CD4-positive, alpha-beta T cell (primary cell): ENCODE measurements around the gene TEX19. TPM values are rescaled to one million over a fixed set of nuclear protein-coding genes. Genes with fewer than 3 reads are reported as not detected.

ENCODE experiments used
- ATAC-seq: fragments of 200-7000 bp; cut with Tn5 transposase; one replicate; pipeline ENCODE4 v1.10.0; 2022; ENCODE audit warnings: mild to moderate bottlenecking; ENCODE audit not compliant: poor library complexity
- CTCF ChIA-PET: fragments of 350-600 bp; sonication (Branson Sonifier 250); formaldehyde crosslinking; loops from one replicate; lab custom pipeline; 2021; ENCODE audit warnings: antibody characterized with exemption, inconsistent platforms; lab: Charles Lee
- POLR2A ChIA-PET: fragments of 350-600 bp; sonication (Branson Sonifier 250); formaldehyde crosslinking; loops from one replicate; lab custom pipeline; 2021; ENCODE audit warnings: antibody characterized with exemption, inconsistent platforms; lab: Charles Lee
- DNase-seq, 14 experiments: peaks; one replicate each; pipeline ENCODE4 v3.0.0-alpha.2; 2013 to 2020; ENCODE audit warnings: mixed read lengths in 2 of 14
- H3K27ac ChIP-seq, 2 donors: one replicate each; pipeline versions ENCODE4 v1.5.1 to v1.7.0; 2013; ENCODE audit warnings: low read length in 2 of 2, low read depth in 1 of 2, mild to moderate bottlenecking in 1 of 2
- H3K27me3 ChIP-seq, 2 experiments: 1 replicate in 1 of 2; 2 replicates in 1 of 2; pipeline versions ENCODE4 v1.6.1 to v1.7.0; 2013; ENCODE audit warnings: low read length in 2 of 2, control low read depth in 1 of 2, mild to moderate bottlenecking in 1 of 2, moderate library complexity in 1 of 2; ENCODE audit not compliant: insufficient read depth in 2 of 2, control insufficient read depth in 1 of 2
- H3K36me3 ChIP-seq: one replicate; pipeline ENCODE4 v1.6.1; 2013; ENCODE audit warnings: low read length, control low read depth; ENCODE audit not compliant: insufficient read depth
- H3K4me1 ChIP-seq: one replicate; pipeline ENCODE4 v1.6.1; 2013; ENCODE audit warnings: low read length, control low read depth; ENCODE audit not compliant: insufficient read depth
- H3K4me3 ChIP-seq: one replicate; pipeline ENCODE4 v1.5.1; 2013; ENCODE audit warnings: mild to moderate bottlenecking, low read length, moderate library complexity
- H3K9me3 ChIP-seq, 2 experiments: 1 replicate in 1 of 2; 2 replicates in 1 of 2; pipeline versions ENCODE4 v1.6.1 to v1.7.0; 2013; ENCODE audit warnings: low read length in 2 of 2, mild to moderate bottlenecking in 2 of 2, control low read depth in 1 of 2, moderate library complexity in 1 of 2; ENCODE audit not compliant: control insufficient read depth in 1 of 2, insufficient read depth in 1 of 2
- H3K27ac Mint-ChIP-seq: one replicate; pipeline ENCODE4 v1.8.0; 2020; ENCODE audit warnings: mixed read lengths
- H3K27me3 Mint-ChIP-seq: one replicate; pipeline ENCODE4 v1.8.0; 2021; ENCODE audit warnings: mixed read lengths
- H3K36me3 Mint-ChIP-seq: one replicate; pipeline ENCODE4 v1.8.0; 2021; ENCODE audit warnings: low read depth, mixed read lengths
- H3K4me1 Mint-ChIP-seq: one replicate; pipeline ENCODE4 v1.8.0; 2021; ENCODE audit warnings: low read depth, mixed read lengths
- H3K4me3 Mint-ChIP-seq: one replicate; pipeline ENCODE4 v1.8.0; 2020; ENCODE audit warnings: mild to moderate bottlenecking, mixed read lengths
- H3K9me3 Mint-ChIP-seq: one replicate; pipeline ENCODE4 v1.8.0; 2020; ENCODE audit warnings: mixed read lengths
- CTCF ChIP-seq: fragments of 200-600 bp; IDR thresholded peaks from one replicate; pipeline ENCODE4 v1.8.0; 2022; ENCODE audit warnings: antibody characterized with exemption, mild to moderate bottlenecking
- intact Hi-C, 2 experiments: fragments of 100-400 bp; cut with DNase I in 1 of 2; cut with micrococcal nuclease in 1 of 2; formaldehyde crosslinking; loops; one replicate each; pipeline versions ENCODE4 v1.15.1 to v1.9.0; 2023 to 2025; cut with DNase I, micrococcal nuclease
- total RNA-seq, 174 experiments: library from RNA in 2 of 174; stranded (reverse) in 2 of 174; gene quantifications; one replicate each; pipeline ENCODE4 v1.2.3 and lab custom pipeline; 2021 to 2026

TEX19 gene
- total RNA-seq, 2 experiments from 2014 or later = not detected

DNA sequence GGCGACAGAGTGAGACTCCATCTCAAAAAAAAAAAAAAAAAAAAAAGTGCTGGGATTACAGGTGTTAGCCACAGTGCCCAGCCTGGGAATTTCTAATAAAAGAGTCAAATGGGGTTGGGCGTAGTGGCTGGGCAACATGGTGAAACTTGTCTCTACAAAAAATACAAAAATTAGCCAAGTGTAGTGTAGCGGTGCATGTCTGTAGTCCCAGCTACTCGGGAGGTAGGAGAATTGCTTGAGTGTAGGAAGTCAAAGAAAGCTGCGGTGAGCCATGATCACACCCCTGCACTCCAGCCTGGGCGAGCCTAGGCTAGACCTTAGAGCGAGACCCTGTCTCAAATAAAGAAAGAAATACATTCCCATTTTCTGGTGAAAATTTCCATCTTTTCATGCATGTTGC, 10.2 kb downstream of the TEX19 start:
- intact Hi-C loops = no loop called here
- Mint-ChIP-seq H3K4me3 (no peak overlapping the region), H3K9me3 (no peaks in the 10 kb centered on the region), H3K27ac (no peak overlapping the region), H3K4me1 (peaks cover 10% of the 10 kb centered on the region), H3K27me3 (peaks cover 45% of the 10 kb centered on the region), H3K36me3 (no peaks in the 10 kb centered on the region)
- H3K9me3 ChIP-seq = peaks cover 0 to 21% of the 10 kb centered on the region in 2 experiments
- TF ChIP-seq CTCF = no peak
- H3K4me1 ChIP-seq = peaks cover 22% of the 10 kb centered on the region
- H3K4me3 ChIP-seq = no peak overlapping the region
- ATAC-seq (no peak), DNase-seq (no peak)
- CTCF ChIA-PET = no interaction called here
- H3K27me3 ChIP-seq = peaks cover 30 to 35% of the 10 kb centered on the region in 2 experiments
- POLR2A ChIA-PET = no interaction called here
- no peak overlapping the region for H3K27ac ChIP-seq
- no peaks in the 10 kb centered on the region for H3K36me3 ChIP-seq

GRCh38 chr17:82370471-82371332, 11.7 kb downstream of the TEX19 start:
- ChIA-PET POLR2A (no interaction called here), CTCF (interaction anchor here (1.0 kb wide), 1 partner anchor 333 kb away, joined by 3 read pairs; the partner anchor contains the start of gene DCXR)
- Mint-ChIP-seq H3K27me3 (peaks cover 47% of the 10 kb centered on the region), H3K36me3 (no peaks in the 10 kb centered on the region), H3K9me3 (no peaks in the 10 kb centered on the region), H3K4me3 (peak overlapping the region; percentile 23), H3K27ac (no peak overlapping the region), H3K4me1 (peaks cover 10% of the 10 kb centered on the region)
- Histone ChIP-seq H3K36me3 (no peaks in the 10 kb centered on the region), H3K4me1 (peaks cover 22% of the 10 kb centered on the region), H3K9me3 (peaks cover 0 to 21% of the 10 kb centered on the region in 2 experiments), H3K4me3 (peak overlapping the region; percentile 45), H3K27ac (no peak overlapping the region), H3K27me3 (peaks cover 37 to 42% of the 10 kb centered on the region in 2 experiments)
- no peak for ATAC-seq
- intact Hi-C loops = no loop called here
- DNase-seq = no peak
- TF ChIP-seq CTCF = no peak

DNA sequence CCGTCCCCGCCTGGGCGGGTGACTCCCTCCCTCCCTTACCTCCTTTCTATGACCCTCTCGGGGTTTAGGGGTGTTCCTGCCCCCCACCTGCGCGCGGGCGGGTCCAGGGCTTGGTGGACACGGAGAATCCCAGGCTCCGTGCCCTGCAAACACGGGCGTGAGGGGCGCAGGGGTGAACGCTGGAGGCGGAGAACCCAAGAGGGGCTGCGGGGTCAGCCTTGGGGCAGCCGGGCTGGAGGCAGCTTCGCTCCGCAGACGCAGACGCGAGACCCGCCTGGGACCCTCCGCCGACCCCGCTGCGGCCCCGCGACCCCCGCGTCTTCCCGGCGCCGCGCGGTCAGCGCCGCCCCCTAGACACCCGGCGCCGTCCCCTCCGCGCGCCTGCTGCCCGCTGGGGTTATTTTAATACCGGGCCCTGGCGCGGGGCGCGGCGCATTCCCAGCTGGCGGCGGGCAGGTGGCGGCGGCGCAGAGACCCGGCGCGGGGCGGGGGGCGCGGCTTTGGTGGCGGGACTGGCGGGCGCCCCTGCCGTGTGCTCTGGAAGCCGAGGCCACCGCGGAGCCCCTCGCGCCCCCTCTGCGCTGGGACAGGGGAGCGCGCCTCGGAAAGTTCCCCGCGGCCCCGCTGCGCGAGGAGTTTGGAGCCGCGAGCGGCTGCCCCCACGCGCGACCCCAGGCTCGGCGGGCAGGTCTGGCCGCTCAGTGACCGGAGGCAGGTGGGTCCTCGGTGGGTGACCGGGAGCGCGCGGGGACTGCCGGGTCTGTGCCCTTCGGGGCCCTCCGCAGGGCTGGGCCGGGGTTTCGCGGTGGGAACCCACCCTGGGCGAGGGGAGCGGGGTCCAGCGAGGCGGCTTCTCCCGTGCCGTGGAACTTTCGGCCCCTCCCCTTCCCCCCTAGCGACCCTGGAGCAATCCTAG, 12.5 kb downstream of the TEX19 start, which contains the start of gene UTS2R:
TSS of gene UTS2R (plus strand) at position 433 of the 916 bp plus-strand sequence. CDS start 2,560 bp downstream, outside the sequence.
- Histone ChIP-seq H3K4me1 (peaks cover 22% of the 10 kb centered on the region), H3K4me3 (peak within 1 kb of the TSS; percentile 45), H3K9me3 (peaks cover 0 to 24% of the 10 kb centered on the region in 2 experiments), H3K27ac (no peak within 1 kb of the TSS), H3K27me3 (peaks cover 44 to 46% of the 10 kb centered on the region in 2 experiments), H3K36me3 (no peaks in the 10 kb centered on the region)
- CTCF ChIA-PET = interaction anchor here (1.0 kb wide), 1 partner anchor 334 kb away, joined by 3 read pairs; the partner anchor contains the start of gene DCXR
- intact Hi-C loops = no loop called here
- Mint-ChIP-seq H3K27ac (no peak within 1 kb of the TSS), H3K4me3 (peak within 1 kb of the TSS; percentile 42), H3K27me3 (peaks cover 56% of the 10 kb centered on the region), H3K9me3 (no peaks in the 10 kb centered on the region), H3K36me3 (no peaks in the 10 kb centered on the region), H3K4me1 (peaks cover 10% of the 10 kb centered on the region)
- TF ChIP-seq CTCF = no peak
- POLR2A ChIA-PET = no interaction called here
- ATAC-seq (no peak), DNase-seq (no peak)
